SHP77 (cell line): ENCODE results near the gene FLT3.
A peak's percentile ranks its signal among the peaks of the same experiment; 100 is the strongest.

Experiments used
- DNase-seq, 2 experiments: peaks; one replicate each; lab custom pipeline; 2025; lab: John Stamatoyannopoulos, UW

The FLT3 gene

GRCh38 chr13:28001837-28002473, 98.4 kb downstream of the FLT3 start:
- DNase-seq: peak in 1 of 2 experiments; percentile 41

- no peak for DNase-seq
Measured at GRCh38 chr13:28001049-28001448, 99.3 kb downstream of the FLT3 start.

- DNase-seq: no peak
Measured at GRCh38 chr13:28000567-28000966, 99.8 kb downstream of the FLT3 start.

- DNase-seq: peak; percentile 49 to 81
Measured at GRCh38 chr13:27997904-27998522, 102.4 kb downstream of the FLT3 start.

GRCh38 chr13:27991881-27992280, 108.5 kb downstream of the FLT3 start:
- no peak for DNase-seq

GRCh38 chr13:27988520-27988919, 111.9 kb downstream of the FLT3 start, which contains the start of gene URAD:
Gene URAD (minus strand): TSS chr13:27988693. CDS start chr13:27988637, 56 bp downstream.
- DNase-seq: no peak

- no peak for DNase-seq
Measured at GRCh38 chr13:27985600-27985999, 114.8 kb downstream of the FLT3 start.

GRCh38 chr13:27982361-27982760, 118.0 kb downstream of the FLT3 start:
- DNase-seq: no peak

- DNase-seq: no peak
Measured at GRCh38 chr13:27981006-27981708, 119.2 kb downstream of the FLT3 start.

GRCh38 chr13:27980280-27980998, 119.9 kb downstream of the FLT3 start:
- no peak for DNase-seq

GRCh38 chr13:27979765-27980279, 120.6 kb downstream of the FLT3 start:
- DNase-seq: no peak

GRCh38 chr13:27979001-27979643, 121.3 kb downstream of the FLT3 start:
- no peak for DNase-seq

GRCh38 chr13:27978301-27978968, 121.9 kb downstream of the FLT3 start:
- DNase-seq: no peak

GRCh38 chr13:27977476-27978300, 122.7 kb downstream of the FLT3 start:
- DNase-seq: no peak

- no peak for DNase-seq
Measured at GRCh38 chr13:27976362-27977091, 123.8 kb downstream of the FLT3 start.

GRCh38 chr13:27975564-27976361, 124.6 kb downstream of the FLT3 start:
- no peak for DNase-seq

GRCh38 chr13:27973961-27974662, 126.3 kb downstream of the FLT3 start:
- DNase-seq: no peak

GRCh38 chr13:27973291-27973690, 127.1 kb downstream of the FLT3 start:
- DNase-seq: no peak
